Natural killer cell (primary cell): ENCODE measurements around the gene KRT24. TPM values are rescaled to one million over a fixed set of nuclear protein-coding genes. Genes with fewer than 3 reads are reported as not detected.

Experiments used
- ATAC-seq, 3 donors: fragments of 150-1000 bp in 2 of 3; fragments of 200-7000 bp in 1 of 3; cut with Tn5 transposase; 1 replicate in 1 of 3; 2 replicates in 2 of 3; pipeline ENCODE4 v1.10.0; 2021; ENCODE audit warnings: mild to moderate bottlenecking in 2 of 3, moderate library complexity in 2 of 3
- DNase-seq, 2 donors: peaks; one replicate each; pipeline versions ENCODE4 v3.0.0 to v3.0.0-alpha.2; 2013 to 2021; ENCODE audit warnings: mixed read lengths in 1 of 2
- H3K27ac ChIP-seq: one replicate; pipeline ENCODE4 v1.5.1; 2013; ENCODE audit warnings: mild to moderate bottlenecking, low read length
- H3K27me3 ChIP-seq: one replicate; pipeline ENCODE4 v1.6.1; 2013; ENCODE audit warnings: low read length; ENCODE audit not compliant: control insufficient read depth, insufficient read depth
- H3K36me3 ChIP-seq: one replicate; pipeline ENCODE4 v1.6.1; 2013; ENCODE audit warnings: low read length; ENCODE audit not compliant: control insufficient read depth, insufficient read depth
- H3K4me1 ChIP-seq: one replicate; pipeline ENCODE4 v1.6.1; 2013; ENCODE audit warnings: low read length; ENCODE audit not compliant: control insufficient read depth, insufficient read depth
- H3K4me3 ChIP-seq: one replicate; pipeline ENCODE4 v1.5.1; 2013; ENCODE audit warnings: low read length
- H3K9me3 ChIP-seq: one replicate; pipeline ENCODE4 v1.6.1; 2013; ENCODE audit warnings: low read length; ENCODE audit not compliant: control insufficient read depth, insufficient read depth
- H3K27ac Mint-ChIP-seq, 2 donors: one replicate each; pipeline ENCODE4 v1.8.0; 2022; ENCODE audit warnings: mild to moderate bottlenecking in 2 of 2, mixed read lengths in 2 of 2, moderate library complexity in 1 of 2
- H3K27me3 Mint-ChIP-seq, 2 donors: one replicate each; pipeline ENCODE4 v1.8.0; 2022; ENCODE audit warnings: low read depth in 2 of 2, mixed read lengths in 2 of 2
- H3K36me3 Mint-ChIP-seq: one replicate; pipeline ENCODE4 v1.8.0; 2022; ENCODE audit warnings: mixed read lengths
- H3K4me1 Mint-ChIP-seq, 2 donors: one replicate each; pipeline ENCODE4 v1.8.0; 2022; ENCODE audit warnings: mixed read lengths in 2 of 2
- H3K4me3 Mint-ChIP-seq: one replicate; pipeline ENCODE4 v1.8.0; 2022; ENCODE audit warnings: mild to moderate bottlenecking, moderate library complexity, mixed read lengths
- H3K9me3 Mint-ChIP-seq, 2 donors: one replicate each; pipeline ENCODE4 v1.8.0; 2022; ENCODE audit warnings: mixed read lengths in 2 of 2
- CTCF ChIP-seq: fragments of 200-600 bp; IDR thresholded peaks from one replicate; pipeline ENCODE4 v1.8.0; 2022; ENCODE audit warnings: antibody characterized with exemption
- WGBS: methylation state at CpG from one replicate; pipeline ENCODE4 v1.1.7; 2013; ENCODE audit warnings: missing lambda C conversion rate; ENCODE audit not compliant: insufficient coverage; 5-methylcytosine and 5-hydroxymethylcytosine counted together
- intact Hi-C: fragments of 100-400 bp; cut with micrococcal nuclease; formaldehyde crosslinking; loops from one replicate; pipeline ENCODE4 v1.14.2; 2022
- total RNA-seq, 4 donors: library from RNA; stranded (reverse); fragments of 120-200 nt in 1 of 4; gene quantifications; one replicate each; pipeline versions ENCODE4 v1.2.3 to v1.2.4, GENCODE V29; 2013 to 2022

Gene KRT24
- total RNA-seq, 3 donors from 2014 or later (not counting 1 experiment from before 2014, with no cell fraction given): not detected

- DNase-seq (no peak), ATAC-seq (no peak)
- TF ChIP-seq CTCF: no peak
- no peaks in the 10 kb centered on the region for H3K36me3 Mint-ChIP-seq
- no peak overlapping the region for H3K27ac ChIP-seq
- no peaks in the 10 kb centered on the region for H3K9me3 Mint-ChIP-seq
- WGBS: 93% methylated on average over 3 of the region's 3 CpGs
- H3K4me3 Mint-ChIP-seq: no peak overlapping the region
- H3K27me3 Mint-ChIP-seq: peaks cover 40 to 66% of the 10 kb centered on the region in 2 donors
- no peak overlapping the region for H3K27ac Mint-ChIP-seq
- H3K4me3 ChIP-seq: no peak overlapping the region
- no peaks in the 10 kb centered on the region for H3K9me3 ChIP-seq
- no peaks in the 10 kb centered on the region for H3K36me3 ChIP-seq
- no peaks in the 10 kb centered on the region for H3K4me1 ChIP-seq
- H3K4me1 Mint-ChIP-seq: no peaks in the 10 kb centered on the region
- peaks cover 18% of the 10 kb centered on the region for H3K27me3 ChIP-seq
- intact Hi-C loops: no loop called here
These were observed 40.3 kb downstream of the KRT24 start for GRCh38 chr17:40663252-40663651.

- H3K27ac Mint-ChIP-seq: no peak overlapping the region
- no peak overlapping the region for H3K4me3 ChIP-seq
- peaks cover 26 to 65% of the 10 kb centered on the region in 2 donors for H3K27me3 Mint-ChIP-seq
- no peak for TF ChIP-seq CTCF
- no peaks in the 10 kb centered on the region for H3K36me3 ChIP-seq
- intact Hi-C loops: no loop called here
- 67% methylated on average over 7 of the region's 7 CpGs for WGBS
- H3K4me1 ChIP-seq: no peaks in the 10 kb centered on the region
- no peak for ATAC-seq
- no peaks in the 10 kb centered on the region for H3K36me3 Mint-ChIP-seq
- no peak overlapping the region for H3K4me3 Mint-ChIP-seq
- H3K4me1 Mint-ChIP-seq: no peaks in the 10 kb centered on the region
- H3K9me3 Mint-ChIP-seq: no peaks in the 10 kb centered on the region
- DNase-seq: peak in 1 of 2 donors; percentile 51
- H3K9me3 ChIP-seq: no peaks in the 10 kb centered on the region
- no peak overlapping the region for H3K27ac ChIP-seq
- peaks cover 19% of the 10 kb centered on the region for H3K27me3 ChIP-seq
These were observed 43.6 kb downstream of the KRT24 start for GRCh38 chr17:40659911-40660310.

GRCh38 chr17:40658396-40658795, 45.2 kb downstream of the KRT24 start:
- intact Hi-C loops: no loop called here
- no peak for ATAC-seq
- peaks cover 19 to 56% of the 10 kb centered on the region in 2 donors for H3K27me3 Mint-ChIP-seq
- H3K4me1 ChIP-seq: no peaks in the 10 kb centered on the region
- no peak for DNase-seq
- no peaks in the 10 kb centered on the region for H3K9me3 ChIP-seq
- no peaks in the 10 kb centered on the region for H3K4me1 Mint-ChIP-seq
- no peaks in the 10 kb centered on the region for H3K36me3 ChIP-seq
- no peak overlapping the region for H3K4me3 Mint-ChIP-seq
- no peak overlapping the region for H3K27ac ChIP-seq
- no peaks in the 10 kb centered on the region for H3K9me3 Mint-ChIP-seq
- H3K4me3 ChIP-seq: no peak overlapping the region
- TF ChIP-seq CTCF: no peak
- peaks cover 15% of the 10 kb centered on the region for H3K27me3 ChIP-seq
- H3K36me3 Mint-ChIP-seq: no peaks in the 10 kb centered on the region
- no peak overlapping the region for H3K27ac Mint-ChIP-seq

- ATAC-seq: no peak
- DNase-seq: no peak
- no peaks in the 10 kb centered on the region for H3K9me3 Mint-ChIP-seq
- peaks cover 0 to 9% of the 10 kb centered on the region in 2 donors for H3K27me3 Mint-ChIP-seq
- no peak overlapping the region for H3K4me3 ChIP-seq
- H3K27me3 ChIP-seq: peaks cover 3% of the 10 kb centered on the region
- no peaks in the 10 kb centered on the region for H3K9me3 ChIP-seq
- 82% methylated on average over 5 of the region's 5 CpGs for WGBS
- H3K4me1 ChIP-seq: peaks cover 15% of the 10 kb centered on the region
- no peak overlapping the region for H3K4me3 Mint-ChIP-seq
- H3K36me3 ChIP-seq: no peaks in the 10 kb centered on the region
- intact Hi-C loops: no loop called here
- H3K27ac Mint-ChIP-seq: no peak overlapping the region
- H3K36me3 Mint-ChIP-seq: no peaks in the 10 kb centered on the region
- peaks cover 19 to 20% of the 10 kb centered on the region in 2 donors for H3K4me1 Mint-ChIP-seq
- TF ChIP-seq CTCF: no peak
- no peak overlapping the region for H3K27ac ChIP-seq
These were observed 51.6 kb downstream of the KRT24 start for GRCh38 chr17:40651939-40652338.
